GM23248 (cell line): ENCODE data around the gene PLCB1.

Experiments used
- EZH2 ChIP-seq: fragments of 200-600 bp; sonication (generic); IDR thresholded peaks from 2 replicates; pipeline ENCODE4 v1.6.1; 2018; ENCODE audit warnings: antibody characterized with exemption, mild to moderate bottlenecking; ENCODE audit not compliant: insufficient read depth, poor library complexity, severe bottlenecking
- EZH2phosphoT487 ChIP-seq: fragments of 200-600 bp; sonication (generic); IDR thresholded peaks from 2 replicates; pipeline ENCODE4 v1.6.1; 2018; ENCODE audit warnings: antibody characterized with exemption, moderate library complexity, mild to moderate bottlenecking, low read depth; ENCODE audit not compliant: insufficient read depth

- TF ChIP-seq EZH2: no peak
- TF ChIP-seq EZH2phosphoT487: no peak
These were observed 235.6 kb downstream of the PLCB1 start for GRCh38 chr20:8367689-8368088.
